Activated naive CD8-positive, alpha-beta T cell (primary cell): ENCODE data around the gene KATNAL1.
"Not testable (repeated sequence)": the region's sequence is repeated elsewhere in the genome, so short reads cannot be mapped to it uniquely, and the experiment has no call there.

Experiments
- H3K27ac Mint-ChIP-seq: one replicate; pipeline ENCODE4 v1.8.0; 2021; ENCODE audit warnings: mixed read lengths
- H3K27me3 Mint-ChIP-seq: one replicate; pipeline ENCODE4 v1.8.0; 2021; ENCODE audit warnings: mixed read lengths
- H3K36me3 Mint-ChIP-seq: one replicate; pipeline ENCODE4 v1.8.0; 2021; ENCODE audit warnings: mixed read lengths
- H3K4me1 Mint-ChIP-seq: one replicate; pipeline ENCODE4 v1.8.0; 2021; ENCODE audit warnings: low read depth, mixed read lengths
- H3K4me3 Mint-ChIP-seq: one replicate; pipeline ENCODE4 v1.8.0; 2021; ENCODE audit warnings: mild to moderate bottlenecking, mixed read lengths
- H3K9me3 Mint-ChIP-seq: one replicate; pipeline ENCODE4 v1.8.0; 2021; ENCODE audit warnings: low read depth, mixed read lengths

The KATNAL1 gene

DNA sequence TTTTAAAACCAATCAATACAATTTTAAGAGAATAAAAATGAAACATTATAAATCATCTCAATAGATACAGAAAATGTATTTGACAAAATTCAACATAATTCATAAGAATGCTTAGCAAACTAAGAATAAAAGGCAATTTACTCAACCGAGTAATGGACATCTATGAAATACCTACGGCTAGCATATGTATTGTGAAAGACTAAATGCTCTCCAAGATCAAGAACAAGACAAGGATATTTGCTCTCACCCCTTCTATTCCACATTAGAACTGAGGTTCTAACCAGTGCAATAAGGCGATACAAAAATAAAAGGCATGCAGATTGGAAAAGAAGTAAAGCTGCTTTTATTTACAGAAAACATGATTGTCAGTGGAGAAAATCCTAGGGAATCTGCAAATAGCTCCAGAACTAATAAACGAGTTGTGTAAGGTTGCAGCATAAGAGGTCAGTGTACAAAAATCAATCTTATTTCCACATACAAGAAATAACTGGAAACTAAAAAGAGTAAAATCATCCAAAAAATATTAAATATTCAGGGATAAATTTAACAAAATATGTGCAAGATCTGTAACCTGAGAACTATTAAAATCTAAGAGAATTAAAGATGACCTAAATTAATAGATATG is 16.4 kb downstream of the KATNAL1 start:
- Mint-ChIP-seq H3K27ac (no peak overlapping the region), H3K36me3 (no peaks in the 10 kb centered on the region), H3K4me1 (peaks cover 2% of the 10 kb centered on the region), H3K27me3 (no peaks in the 10 kb centered on the region), H3K4me3 (no peak overlapping the region), H3K9me3 (no peaks in the 10 kb centered on the region)

- H3K36me3 Mint-ChIP-seq = no peaks in the 10 kb centered on the region
- H3K4me1 Mint-ChIP-seq = peaks cover 2% of the 10 kb centered on the region
- no peaks in the 10 kb centered on the region for H3K9me3 Mint-ChIP-seq
- H3K27ac Mint-ChIP-seq = no peak overlapping the region
- no peak overlapping the region for H3K4me3 Mint-ChIP-seq
- H3K27me3 Mint-ChIP-seq = no peaks in the 10 kb centered on the region
Measured at GRCh38 chr13:30289533-30289932, 17.8 kb downstream of the KATNAL1 start.

- H3K27me3 Mint-ChIP-seq, H3K36me3 Mint-ChIP-seq, H3K4me1 Mint-ChIP-seq, H3K9me3 Mint-ChIP-seq, H3K4me3 Mint-ChIP-seq, H3K27ac Mint-ChIP-seq: not testable (repeated sequence)
Measured at GRCh38 chr13:30286059-30286458, 21.3 kb downstream of the KATNAL1 start.

DNA sequence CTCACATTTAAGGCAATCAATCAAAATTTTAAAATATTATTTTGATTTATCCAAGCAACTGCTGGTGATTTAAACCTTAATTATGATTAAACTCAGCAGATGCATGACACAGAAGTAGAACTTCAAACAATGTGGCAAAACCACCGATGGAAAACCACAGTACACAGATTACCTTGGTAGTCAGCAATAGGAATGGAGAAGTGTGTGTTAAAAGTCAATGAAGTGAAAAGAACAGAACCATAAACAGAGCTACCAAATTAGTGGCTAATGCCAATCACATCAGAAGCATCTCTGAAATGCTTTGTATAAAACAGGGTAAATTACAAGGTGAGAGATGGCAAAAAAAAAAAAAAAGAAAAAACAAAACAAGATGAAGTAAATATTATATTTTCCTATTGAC is 31.2 kb downstream of the KATNAL1 start:
- H3K4me1 Mint-ChIP-seq = peaks cover 7% of the 10 kb centered on the region
- H3K4me3 Mint-ChIP-seq = no peak overlapping the region

GRCh38 chr13:30274083-30274482 is 33.3 kb downstream of the KATNAL1 start:
- Mint-ChIP-seq H3K27ac (no peak overlapping the region), H3K4me1 (peaks cover 7% of the 10 kb centered on the region), H3K27me3 (no peaks in the 10 kb centered on the region), H3K4me3 (no peak overlapping the region), H3K36me3 (peaks cover 11% of the 10 kb centered on the region), H3K9me3 (no peaks in the 10 kb centered on the region)

More for the DNA sequence above, 31.2 kb downstream of the KATNAL1 start:
- Mint-ChIP-seq H3K9me3 (no peaks in the 10 kb centered on the region), H3K27ac (no peak overlapping the region), H3K27me3 (no peaks in the 10 kb centered on the region), H3K36me3 (peaks cover 10% of the 10 kb centered on the region)

- not testable (repeated sequence) for H3K27me3 Mint-ChIP-seq, H3K27ac Mint-ChIP-seq, H3K4me3 Mint-ChIP-seq, H3K9me3 Mint-ChIP-seq, H3K4me1 Mint-ChIP-seq
- H3K36me3 Mint-ChIP-seq = peaks cover 11% of the 10 kb centered on the region
Measured at GRCh38 chr13:30270035-30270434, 37.3 kb downstream of the KATNAL1 start.

GRCh38 chr13:30268673-30269072 is 38.7 kb downstream of the KATNAL1 start:
- Mint-ChIP-seq H3K9me3 (no peaks in the 10 kb centered on the region), H3K27ac (no peak overlapping the region), H3K4me1 (no peaks in the 10 kb centered on the region), H3K27me3 (no peaks in the 10 kb centered on the region), H3K4me3 (no peak overlapping the region), H3K36me3 (peaks cover 11% of the 10 kb centered on the region)

DNA sequence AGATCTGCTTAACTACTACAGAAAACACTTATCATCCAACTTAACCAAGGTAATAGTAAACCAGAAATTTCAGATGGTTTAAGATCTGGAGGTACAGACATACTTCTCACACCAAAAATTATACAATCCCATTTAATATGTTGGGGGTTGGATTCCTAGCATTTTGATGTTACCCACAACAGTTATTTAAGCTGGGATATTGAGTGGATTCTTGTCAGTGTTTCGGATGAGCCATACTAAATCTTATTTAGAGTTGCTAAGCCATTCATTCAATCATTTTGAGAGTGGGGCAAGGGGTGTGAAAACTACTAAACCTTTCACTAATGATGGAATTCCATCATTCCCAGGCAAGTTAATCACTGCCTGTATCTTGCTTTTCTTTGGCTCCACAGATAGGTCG is 40.6 kb downstream of the KATNAL1 start:
- Mint-ChIP-seq H3K27me3 (no peaks in the 10 kb centered on the region), H3K4me3 (no peak overlapping the region), H3K4me1 (no peaks in the 10 kb centered on the region), H3K36me3 (peaks cover 4% of the 10 kb centered on the region), H3K9me3 (no peaks in the 10 kb centered on the region), H3K27ac (no peak overlapping the region)

DNA sequence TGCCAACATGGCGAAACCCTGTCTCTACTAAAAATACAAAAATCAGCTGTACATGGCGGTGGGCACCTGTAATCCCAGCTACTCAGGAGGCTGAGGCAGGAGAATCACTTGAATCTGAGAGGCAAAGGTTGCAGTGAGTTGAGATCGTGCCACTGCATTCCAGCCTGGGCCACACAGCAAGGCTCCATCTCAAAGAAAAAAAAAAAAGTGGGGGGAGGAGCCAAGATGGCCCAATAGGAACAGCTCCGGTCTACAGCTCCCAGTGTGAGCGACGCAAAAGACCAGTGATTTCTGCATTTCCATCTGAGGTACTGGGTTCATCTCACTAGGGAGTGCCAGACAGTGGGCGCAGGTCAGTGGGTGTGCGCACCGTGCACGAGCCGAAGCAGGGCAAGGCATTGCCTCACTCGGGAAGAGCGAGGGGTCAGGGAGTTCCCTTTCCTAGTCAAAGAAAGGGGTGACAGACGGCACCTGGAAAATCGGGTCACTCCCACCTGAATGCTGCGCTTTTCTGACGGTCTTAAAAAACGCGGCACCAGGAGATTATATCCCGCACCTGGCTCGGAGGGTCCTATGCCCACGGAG is 48.1 kb downstream of the KATNAL1 start:
- Mint-ChIP-seq H3K27ac (peak overlapping the region; percentile 28), H3K4me1 (peaks cover 11% of the 10 kb centered on the region)
- H3K9me3 Mint-ChIP-seq, H3K36me3 Mint-ChIP-seq, H3K27me3 Mint-ChIP-seq, H3K4me3 Mint-ChIP-seq: not testable (repeated sequence)

GRCh38 chr13:30257468-30258099 is 49.8 kb downstream of the KATNAL1 start:
- H3K9me3 Mint-ChIP-seq = no peaks in the 10 kb centered on the region
- no peaks in the 10 kb centered on the region for H3K36me3 Mint-ChIP-seq
- H3K4me3 Mint-ChIP-seq = no peak overlapping the region
- no peaks in the 10 kb centered on the region for H3K27me3 Mint-ChIP-seq
- no peak overlapping the region for H3K27ac Mint-ChIP-seq
- H3K4me1 Mint-ChIP-seq = peaks cover 15% of the 10 kb centered on the region

DNA sequence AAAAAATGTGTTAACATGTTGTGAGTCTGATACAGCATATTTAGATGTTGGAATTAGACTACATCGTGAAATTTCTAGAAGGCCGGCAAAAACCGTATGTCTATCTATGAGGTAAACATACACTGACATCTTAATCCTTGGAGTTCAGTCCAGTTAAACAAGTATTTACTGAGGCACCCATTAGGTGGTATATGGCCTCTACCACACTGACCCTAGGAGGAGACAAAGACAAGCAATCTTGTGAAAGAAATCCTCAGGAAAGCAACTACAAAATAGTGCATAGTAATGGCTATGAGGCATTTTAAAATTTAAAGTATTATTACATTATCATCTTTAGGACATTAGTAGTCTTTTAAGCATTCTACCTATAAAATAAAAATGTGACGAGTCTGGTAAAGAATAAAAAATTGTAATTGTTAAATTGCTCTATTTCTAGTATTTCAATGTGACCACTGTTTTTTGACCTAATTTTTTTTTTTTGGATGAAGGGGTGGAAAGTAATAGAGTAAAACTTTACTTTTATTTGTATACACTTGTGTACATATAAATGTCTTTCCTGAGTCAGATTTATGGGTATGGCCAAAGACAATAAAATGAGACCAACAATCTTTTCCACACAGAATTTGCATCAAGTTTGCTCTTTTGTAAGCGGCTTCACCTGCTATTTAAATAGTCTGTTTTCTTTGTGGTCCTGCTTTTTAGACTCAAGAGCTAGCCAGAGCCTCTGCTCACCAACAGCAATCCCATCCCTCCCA is 50.5 kb downstream of the KATNAL1 start:
- Mint-ChIP-seq H3K36me3 (no peaks in the 10 kb centered on the region), H3K4me1 (peaks cover 15% of the 10 kb centered on the region), H3K9me3 (no peaks in the 10 kb centered on the region), H3K4me3 (no peak overlapping the region), H3K27me3 (no peaks in the 10 kb centered on the region), H3K27ac (no peak overlapping the region)

DNA sequence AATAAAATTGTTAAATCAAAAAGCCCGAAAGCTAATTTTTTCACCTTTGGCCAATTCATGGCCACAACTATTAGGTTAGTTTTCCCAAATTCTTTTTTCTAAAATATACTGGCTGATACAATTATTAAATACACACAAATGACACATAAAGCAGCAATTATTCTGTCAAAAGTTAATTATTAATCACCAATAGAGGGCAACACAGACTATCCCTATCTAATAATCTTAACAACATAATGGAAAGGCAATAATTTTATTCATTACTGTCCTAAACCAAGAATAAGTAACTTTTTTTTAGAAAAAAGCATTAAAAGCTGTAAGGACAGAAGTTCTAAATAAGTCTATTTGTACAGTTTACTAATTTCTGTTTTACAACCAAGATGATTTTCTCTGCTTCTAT is 51.7 kb downstream of the KATNAL1 start:
- no peak overlapping the region for H3K4me3 Mint-ChIP-seq
- no peak overlapping the region for H3K27ac Mint-ChIP-seq
- peaks cover 2% of the 10 kb centered on the region for H3K36me3 Mint-ChIP-seq
- H3K9me3 Mint-ChIP-seq = no peaks in the 10 kb centered on the region
- H3K4me1 Mint-ChIP-seq = peaks cover 15% of the 10 kb centered on the region
- no peaks in the 10 kb centered on the region for H3K27me3 Mint-ChIP-seq

DNA sequence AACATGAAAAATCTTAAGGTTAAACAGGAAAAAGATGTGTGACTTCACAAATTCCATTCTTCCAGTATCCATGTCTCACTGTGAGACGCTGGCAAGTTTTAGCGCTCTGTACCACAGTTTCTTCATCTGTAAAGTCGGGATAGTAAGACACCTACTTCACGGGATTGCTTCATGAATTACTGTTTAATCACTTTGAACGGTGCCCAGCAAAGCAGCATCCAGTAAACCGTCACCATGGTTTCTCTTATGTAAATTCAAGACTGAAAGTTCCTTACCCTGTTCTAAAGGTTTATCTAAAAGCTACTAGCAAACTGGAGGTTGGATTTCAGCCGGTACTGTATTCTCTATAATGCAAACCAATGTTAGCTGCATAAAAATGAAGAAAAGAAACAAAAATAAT is 53.5 kb downstream of the KATNAL1 start:
- Mint-ChIP-seq H3K27ac (no peak overlapping the region), H3K36me3 (peaks cover 5% of the 10 kb centered on the region), H3K4me1 (peaks cover 9% of the 10 kb centered on the region), H3K4me3 (no peak overlapping the region), H3K27me3 (no peaks in the 10 kb centered on the region), H3K9me3 (no peaks in the 10 kb centered on the region)

GRCh38 chr13:30247406-30247805 is 59.9 kb downstream of the KATNAL1 start:
- H3K36me3 Mint-ChIP-seq = peaks cover 5% of the 10 kb centered on the region
- H3K27ac Mint-ChIP-seq = no peak overlapping the region
- no peaks in the 10 kb centered on the region for H3K9me3 Mint-ChIP-seq
- H3K4me3 Mint-ChIP-seq = no peak overlapping the region
- no peaks in the 10 kb centered on the region for H3K27me3 Mint-ChIP-seq
- no peaks in the 10 kb centered on the region for H3K4me1 Mint-ChIP-seq

DNA sequence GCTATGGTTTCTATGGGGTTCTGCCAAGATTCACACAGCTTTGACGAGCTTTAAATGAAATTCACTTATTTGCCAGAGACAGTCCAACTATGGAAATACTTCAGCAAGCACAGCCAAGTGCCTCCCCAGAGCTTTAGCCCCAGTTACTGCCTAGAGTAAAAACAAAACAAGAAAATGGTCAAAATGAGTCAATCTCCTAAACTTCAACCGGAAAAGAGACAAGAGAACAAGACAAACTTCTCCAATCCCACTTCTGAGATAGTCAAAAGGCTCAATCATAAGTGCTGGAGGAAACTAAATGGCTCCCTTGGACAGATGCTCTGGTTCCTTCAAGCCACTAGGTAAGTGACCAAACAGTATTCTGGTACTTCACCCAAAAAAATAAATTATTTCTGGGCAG is 65.8 kb downstream of the KATNAL1 start:
- no peak overlapping the region for H3K27ac Mint-ChIP-seq
- no peak overlapping the region for H3K4me3 Mint-ChIP-seq
- H3K27me3 Mint-ChIP-seq = no peaks in the 10 kb centered on the region
- no peaks in the 10 kb centered on the region for H3K36me3 Mint-ChIP-seq
- H3K4me1 Mint-ChIP-seq = no peaks in the 10 kb centered on the region
- no peaks in the 10 kb centered on the region for H3K9me3 Mint-ChIP-seq
